K562 (cell line): ENCODE data around the gene RHOBTB3.

Experiments
- NFATC3 ChIP-seq: fragments of 450-650 bp; IDR thresholded peaks from 2 replicates; pipeline ENCODE4 v1.6.1; 2017; ENCODE audit warnings: mild to moderate bottlenecking
- NR0B1 ChIP-seq: fragments of 450-650 bp; IDR thresholded peaks from one replicate; pipeline ENCODE4 v1.6.1; 2018; ENCODE audit warnings: mild to moderate bottlenecking, moderate library complexity; ENCODE audit not compliant: partially characterized antibody
- PATZ1 ChIP-seq: fragments of 250-450 bp; sonication (Bioruptor Pico); IDR thresholded peaks from 2 replicates; pipeline ENCODE4 v1.5.0; 2020; ENCODE audit warnings: mild to moderate bottlenecking, borderline replicate concordance
- POLR2A ChIP-seq: fragments of 450-650 bp; conservative IDR thresholded peaks from 2 replicates; pipeline ENCODE4 v1.6.1; 2016
- ZMIZ1 ChIP-seq, 2 experiments: fragments of 150-350 bp in 1 of 2; IDR thresholded peaks; 2 replicates each; pipeline ENCODE4 v1.6.1; 2012 to 2016; ENCODE audit warnings: low read depth in 2 of 2, low read length in 2 of 2, mild to moderate bottlenecking in 1 of 2, moderate library complexity in 1 of 2
- TF ChIP-seq, protein P1 (sequence below), 3 experiments: IDR thresholded peaks in 2 of 3; conservative IDR thresholded peaks in 1 of 3; 2 replicates each; pipeline ENCODE4 v1.5.1; 2011 to 2012; ENCODE audit warnings: low read length in 3 of 3, mild to moderate bottlenecking in 3 of 3, control low read depth in 2 of 3, improper control_type of control experiment in 1 of 3, inconsistent platforms in 1 of 3, low read depth in 1 of 3, mixed read lengths in 1 of 3, moderate library complexity in 1 of 3; ENCODE audit not compliant: insufficient read depth in 2 of 3
- TF ChIP-seq, protein P2 (sequence below): sonication (generic); formaldehyde crosslinking; IDR thresholded peaks from 2 replicates; pipeline ENCODE4 v1.8.1; 2023; ENCODE audit warnings: mild to moderate bottlenecking, missing genetic modification reagents

DNA sequence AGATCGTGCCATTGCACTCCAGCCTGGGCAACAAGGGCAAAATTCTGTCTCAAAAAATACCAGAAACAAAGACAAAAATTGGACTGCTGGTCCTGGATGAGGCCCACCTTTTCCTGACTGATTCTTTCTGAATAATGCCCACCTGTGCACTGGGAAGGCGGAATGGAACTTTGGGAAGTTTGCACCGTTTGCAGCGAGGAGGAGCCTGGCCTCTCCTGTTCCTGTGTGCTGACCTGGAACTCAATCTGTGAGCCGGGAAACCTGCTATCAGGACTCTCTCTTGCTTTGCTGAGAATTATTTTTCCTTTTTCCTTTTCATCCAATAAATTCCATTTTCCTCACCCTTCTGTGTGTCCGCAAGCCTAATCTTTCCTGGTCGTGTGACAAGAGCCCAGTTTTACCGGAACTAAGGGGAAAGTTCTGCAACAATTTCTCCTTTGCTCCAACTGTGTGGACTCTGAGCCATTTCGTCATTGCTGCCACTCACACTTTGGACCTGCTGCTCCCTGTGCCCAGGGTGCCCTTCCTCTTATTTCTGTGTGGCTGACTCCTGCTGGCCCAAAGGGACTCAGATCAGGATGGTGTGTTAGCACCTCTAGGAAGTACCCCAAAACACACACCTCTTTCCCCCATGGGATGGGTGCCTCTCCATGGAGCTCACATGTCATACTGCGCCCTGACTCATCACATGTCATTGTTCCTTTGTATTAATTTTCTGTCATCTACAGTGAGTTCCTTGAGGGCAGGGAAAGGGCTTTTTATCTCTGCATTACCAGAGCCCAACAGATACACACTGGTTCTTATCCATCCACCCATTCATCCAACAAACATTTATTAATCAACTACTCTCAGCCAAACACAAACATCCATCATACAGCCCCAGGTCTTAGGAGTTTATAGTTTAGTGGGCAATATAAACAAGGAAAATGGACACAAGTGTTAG is 96.1 kb downstream of the RHOBTB3 start:
- no peak for TF ChIP-seq POLR2A
- TF ChIP-seq, protein P1, sequence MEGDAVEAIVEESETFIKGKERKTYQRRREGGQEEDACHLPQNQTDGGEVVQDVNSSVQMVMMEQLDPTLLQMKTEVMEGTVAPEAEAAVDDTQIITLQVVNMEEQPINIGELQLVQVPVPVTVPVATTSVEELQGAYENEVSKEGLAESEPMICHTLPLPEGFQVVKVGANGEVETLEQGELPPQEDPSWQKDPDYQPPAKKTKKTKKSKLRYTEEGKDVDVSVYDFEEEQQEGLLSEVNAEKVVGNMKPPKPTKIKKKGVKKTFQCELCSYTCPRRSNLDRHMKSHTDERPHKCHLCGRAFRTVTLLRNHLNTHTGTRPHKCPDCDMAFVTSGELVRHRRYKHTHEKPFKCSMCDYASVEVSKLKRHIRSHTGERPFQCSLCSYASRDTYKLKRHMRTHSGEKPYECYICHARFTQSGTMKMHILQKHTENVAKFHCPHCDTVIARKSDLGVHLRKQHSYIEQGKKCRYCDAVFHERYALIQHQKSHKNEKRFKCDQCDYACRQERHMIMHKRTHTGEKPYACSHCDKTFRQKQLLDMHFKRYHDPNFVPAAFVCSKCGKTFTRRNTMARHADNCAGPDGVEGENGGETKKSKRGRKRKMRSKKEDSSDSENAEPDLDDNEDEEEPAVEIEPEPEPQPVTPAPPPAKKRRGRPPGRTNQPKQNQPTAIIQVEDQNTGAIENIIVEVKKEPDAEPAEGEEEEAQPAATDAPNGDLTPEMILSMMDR (IDR thresholded peaks at IDR 0.05 in 2 of 3, conservative IDR thresholded peaks at IDR 0.05 in 1 of 3; ENCODE audit: insufficient read depth in 2 of 3, low read depth in 1 of 3, low read length in 3 of 3) = no peak
- no peak for TF ChIP-seq NR0B1
- TF ChIP-seq PATZ1 (CRISPR knock-in tag) = no peak
- TF ChIP-seq, protein P2, sequence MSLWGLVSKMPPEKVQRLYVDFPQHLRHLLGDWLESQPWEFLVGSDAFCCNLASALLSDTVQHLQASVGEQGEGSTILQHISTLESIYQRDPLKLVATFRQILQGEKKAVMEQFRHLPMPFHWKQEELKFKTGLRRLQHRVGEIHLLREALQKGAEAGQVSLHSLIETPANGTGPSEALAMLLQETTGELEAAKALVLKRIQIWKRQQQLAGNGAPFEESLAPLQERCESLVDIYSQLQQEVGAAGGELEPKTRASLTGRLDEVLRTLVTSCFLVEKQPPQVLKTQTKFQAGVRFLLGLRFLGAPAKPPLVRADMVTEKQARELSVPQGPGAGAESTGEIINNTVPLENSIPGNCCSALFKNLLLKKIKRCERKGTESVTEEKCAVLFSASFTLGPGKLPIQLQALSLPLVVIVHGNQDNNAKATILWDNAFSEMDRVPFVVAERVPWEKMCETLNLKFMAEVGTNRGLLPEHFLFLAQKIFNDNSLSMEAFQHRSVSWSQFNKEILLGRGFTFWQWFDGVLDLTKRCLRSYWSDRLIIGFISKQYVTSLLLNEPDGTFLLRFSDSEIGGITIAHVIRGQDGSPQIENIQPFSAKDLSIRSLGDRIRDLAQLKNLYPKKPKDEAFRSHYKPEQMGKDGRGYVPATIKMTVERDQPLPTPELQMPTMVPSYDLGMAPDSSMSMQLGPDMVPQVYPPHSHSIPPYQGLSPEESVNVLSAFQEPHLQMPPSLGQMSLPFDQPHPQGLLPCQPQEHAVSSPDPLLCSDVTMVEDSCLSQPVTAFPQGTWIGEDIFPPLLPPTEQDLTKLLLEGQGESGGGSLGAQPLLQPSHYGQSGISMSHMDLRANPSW = no peak
- TF ChIP-seq NFATC3 = no peak
- no peak for TF ChIP-seq ZMIZ1 (IDR thresholded peaks at IDR 0.05; ENCODE audit: low read depth in 2 of 2, low read length in 2 of 2)
